ENCODE data around the gene TBX5. TPM values are rescaled to one million over a fixed set of nuclear protein-coding genes. Genes with fewer than 3 reads are reported as not detected.

TBX5 gene
- total RNA-seq, 1 donor from 2014 or later: not detected

GRCh38 chr12:114434341-114434740 lies 28.4 kb upstream of the TBX5 start:
- no peak for DNase-seq (ENCODE audit: extremely low read depth, low read depth, low spot score)

GRCh38 chr12:114431902-114432301 lies 26.0 kb upstream of the TBX5 start:
- DNase-seq (ENCODE audit: extremely low read depth, low read depth, low spot score): no peak

GRCh38 chr12:114430306-114430705 lies 24.4 kb upstream of the TBX5 start:
- no peak for DNase-seq (ENCODE audit: extremely low read depth, low read depth, low spot score)

- no peak for DNase-seq (ENCODE audit: extremely low read depth, low read depth, low spot score)
These were observed 19.2 kb upstream of the TBX5 start for GRCh38 chr12:114425031-114425626.

- DNase-seq (ENCODE audit: extremely low read depth, low read depth, low spot score): no peak
These were observed 15.0 kb upstream of the TBX5 start for GRCh38 chr12:114420944-114421335.

GRCh38 chr12:114420182-114420943 lies 14.4 kb upstream of the TBX5 start:
- no peak for DNase-seq (ENCODE audit: extremely low read depth, low read depth, low spot score)

- no peak for DNase-seq (ENCODE audit: extremely low read depth, low read depth, low spot score)
These were observed 10.1 kb upstream of the TBX5 start for GRCh38 chr12:114416028-114416427.

- DNase-seq (ENCODE audit: extremely low read depth, low read depth, low spot score): no peak
These were observed 9.6 kb upstream of the TBX5 start for GRCh38 chr12:114415525-114415868.

GRCh38 chr12:114414866-114415524 lies 9.1 kb upstream of the TBX5 start:
- no peak for DNase-seq (ENCODE audit: extremely low read depth, low read depth, low spot score)

GRCh38 chr12:114414031-114414865 lies 8.3 kb upstream of the TBX5 start:
- DNase-seq (ENCODE audit: extremely low read depth, low read depth, low spot score): no peak

- no peak for DNase-seq (ENCODE audit: extremely low read depth, low read depth, low spot score)
These were observed 7.1 kb upstream of the TBX5 start for GRCh38 chr12:114412825-114413749.

GRCh38 chr12:114412307-114412706 lies 6.4 kb upstream of the TBX5 start:
- no peak for DNase-seq (ENCODE audit: extremely low read depth, low read depth, low spot score)

GRCh38 chr12:114411071-114411837 lies 5.3 kb upstream of the TBX5 start:
- DNase-seq (ENCODE audit: extremely low read depth, low read depth, low spot score): no peak

GRCh38 chr12:114409852-114410600 lies 4.1 kb upstream of the TBX5 start:
- no peak for DNase-seq (ENCODE audit: extremely low read depth, low read depth, low spot score)

GRCh38 chr12:114408886-114409851 lies 3.2 kb upstream of the TBX5 start:
- no peak for DNase-seq (ENCODE audit: extremely low read depth, low read depth, low spot score)

GRCh38 chr12:114408471-114408885 lies 2.5 kb upstream of the TBX5 start:
- no peak for DNase-seq (ENCODE audit: extremely low read depth, low read depth, low spot score)

- DNase-seq (ENCODE audit: extremely low read depth, low read depth, low spot score): no peak
These were observed 2.0 kb upstream of the TBX5 start for GRCh38 chr12:114407842-114408411.

All from glomerular endothelial cell (primary cell).